HCT116 (cell line): ENCODE data around the gene TRIM4. TPM values are rescaled to one million over a fixed set of nuclear protein-coding genes. Genes with fewer than 3 reads are reported as not detected.

Source experiments
- ATAC-seq: fragments of 200-7000 bp; cut with Tn5 transposase; 2 replicates; pipeline ENCODE4 v1.9.1; 2020; ENCODE audit warnings: mild to moderate bottlenecking, moderate library complexity
- BruUV-seq: library from RNA; stranded (reverse); fragments of 400-500 nt; replicated peaks from 2 replicates; lab custom pipeline; 2021; lab: Mats Ljungman, UMichigan
- CTCF ChIA-PET: fragments of 300-600 bp; sonication (Branson Sonifier 250); formaldehyde crosslinking; loops from one replicate; lab custom pipeline; 2021; ENCODE audit warnings: antibody characterized with exemption; lab: Charles Lee
- POLR2A ChIA-PET: fragments of 300-600, 350-600 bp; sonication (Branson Sonifier 250); formaldehyde crosslinking; loops from one replicate; lab custom pipeline; 2021; ENCODE audit warnings: antibody characterized with exemption; lab: Charles Lee
- RAD21 ChIA-PET, 2 experiments: fragments of 300-600 bp; sonication (Branson Sonifier 250); formaldehyde crosslinking; loops; one replicate each; lab custom pipeline; 2023; ENCODE audit warnings: low total read pairs in 2 of 2; ENCODE audit not compliant: uncharacterized antibody in 2 of 2, unreplicated experiment in 2 of 2, low non-redundant PET in 1 of 2; lab: Charles Lee
- DNase-seq: peaks from one replicate; pipeline ENCODE4 v3.0.0-alpha.2; 2010; ENCODE audit warnings: low read depth, low spot score
- H2AFZ ChIP-seq: fragments of 200-600 bp; shearing (Covaris generic), sonication (generic); 2 replicates; pipeline ENCODE4 v1.6.1; 2017; ENCODE audit warnings: low read depth, mixed run types, mixed read lengths, antibody characterized with exemption, low read length; ENCODE audit not compliant: poor library complexity, severe bottlenecking
- H3K27ac ChIP-seq: 2 replicates; pipeline ENCODE4 v1.5.1; 2012; ENCODE audit warnings: low read depth, low read length
- H3K27me3 ChIP-seq: fragments of 200-600 bp; sonication (generic); 2 replicates; pipeline ENCODE4 v1.6.1; 2016; ENCODE audit warnings: mixed run types, low read length, mixed read lengths; ENCODE audit not compliant: insufficient read depth
- H3K36me3 ChIP-seq, 2 experiments: fragments of 200-500 bp in 1 of 2; fragments of 200-600 bp in 1 of 2; sonication (Bioruptor generic) in 1 of 2; sonication (generic) in 1 of 2; 2 replicates each; pipeline versions ENCODE4 v1.5.1 to v1.6.1; 2014 to 2016; ENCODE audit warnings: low read length in 2 of 2, inconsistent platforms in 1 of 2, mixed read lengths in 1 of 2, mixed run types in 1 of 2; ENCODE audit not compliant: insufficient read depth in 2 of 2, control insufficient read depth in 1 of 2
- H3K4me1 ChIP-seq, 2 experiments: fragments of 200-600 bp in 1 of 2; sonication (generic) in 1 of 2; 2 replicates each; pipeline versions ENCODE4 v1.5.1 to v1.6.1; 2012 to 2017; ENCODE audit warnings: low read length in 2 of 2, inconsistent platforms in 1 of 2, mild to moderate bottlenecking in 1 of 2, mixed read lengths in 1 of 2, mixed run types in 1 of 2, moderate library complexity in 1 of 2; ENCODE audit not compliant: insufficient read depth in 2 of 2, control insufficient read depth in 1 of 2
- H3K4me2 ChIP-seq: fragments of 200-600 bp; sonication (generic); 2 replicates; pipeline ENCODE4 v1.6.1; 2017; ENCODE audit warnings: mixed run types, low read length, mixed read lengths
- H3K4me3 ChIP-seq, 2 experiments: fragments of 200-600 bp in 1 of 2; sonication (generic) in 1 of 2; replicated peaks in 1 of 2; 2 replicates each; pipeline ENCODE4 v1.5.1; 2011 to 2016; ENCODE audit warnings: low read length in 2 of 2, control low read depth in 1 of 2, low read depth in 1 of 2, mild to moderate bottlenecking in 1 of 2, mixed read lengths in 1 of 2, mixed run types in 1 of 2
- H3K79me2 ChIP-seq: fragments of 200-600 bp; sonication (generic); 2 replicates; pipeline ENCODE4 v1.6.1; 2017; ENCODE audit warnings: mild to moderate bottlenecking, mixed run types, low read length, moderate library complexity, mixed read lengths; ENCODE audit not compliant: insufficient read depth
- H3K9ac ChIP-seq: fragments of 200-600 bp; sonication (generic); 2 replicates; pipeline ENCODE4 v1.6.1; 2016; ENCODE audit warnings: low read length, mixed read lengths
- H3K9me2 ChIP-seq: fragments of 200-600 bp; sonication (generic), shearing (Covaris generic); 2 replicates; pipeline ENCODE4 v1.6.1; 2017; ENCODE audit warnings: mixed run types, mild to moderate bottlenecking, moderate library complexity; ENCODE audit not compliant: insufficient read depth
- H3K9me3 ChIP-seq, 2 experiments: fragments of 200-500 bp in 1 of 2; fragments of 200-600 bp in 1 of 2; sonication (Bioruptor generic) in 1 of 2; sonication (generic) in 1 of 2; 2 replicates each; pipeline ENCODE4 v1.6.1; 2014 to 2017; ENCODE audit warnings: low read length in 2 of 2, mixed read lengths in 2 of 2, inconsistent platforms in 1 of 2, low read depth in 1 of 2, mild to moderate bottlenecking in 1 of 2, mixed run types in 1 of 2, moderate library complexity in 1 of 2; ENCODE audit not compliant: control insufficient read depth in 1 of 2, insufficient read depth in 1 of 2
- H4K20me1 ChIP-seq: fragments of 200-600 bp; sonication (generic), shearing (Covaris generic); 2 replicates; pipeline ENCODE4 v1.6.1; 2017; ENCODE audit warnings: mixed run types, mild to moderate bottlenecking, moderate library complexity; ENCODE audit not compliant: insufficient read depth
- CEBPB ChIP-seq: IDR thresholded peaks from 2 replicates; pipeline ENCODE4 v1.6.1; 2012; ENCODE audit warnings: low read depth
- CTCF ChIP-seq, 3 experiments: fragments of 200-600 bp in 1 of 3; sonication (generic) in 1 of 3; IDR thresholded peaks in 2 of 3; conservative IDR thresholded peaks in 1 of 3; 2 replicates each; pipeline ENCODE4 v1.5.1; 2012 to 2017; ENCODE audit warnings: low read depth in 2 of 3, low read length in 2 of 3, antibody characterized with exemption in 1 of 3, borderline replicate concordance in 1 of 3, control low read depth in 1 of 3, mild to moderate bottlenecking in 1 of 3, mixed read lengths in 1 of 3, mixed run types in 1 of 3, moderate library complexity in 1 of 3; ENCODE audit not compliant: insufficient read depth in 1 of 3
- EZH2 ChIP-seq: fragments of 200-600 bp; sonication (generic); IDR thresholded peaks from 2 replicates; pipeline ENCODE4 v1.6.1; 2017; ENCODE audit warnings: antibody characterized with exemption, mixed run types
- FOSL1 ChIP-seq: IDR thresholded peaks from 2 replicates; pipeline ENCODE4 v1.6.1; 2012; ENCODE audit warnings: low read depth
- POLR2A ChIP-seq: IDR thresholded peaks from 2 replicates; pipeline ENCODE4 v1.7.0; 2011; ENCODE audit warnings: borderline replicate concordance; ENCODE audit not compliant: insufficient read depth, insufficient read length; ENCODE audit errors: extremely low read depth
- POLR2AphosphoS5 ChIP-seq: IDR thresholded peaks from 2 replicates; pipeline ENCODE4 v1.6.1; 2011; ENCODE audit warnings: mild to moderate bottlenecking, low read depth, low read length, moderate library complexity
- REST ChIP-seq: IDR thresholded peaks from 2 replicates; pipeline ENCODE4 v1.6.1; 2012; ENCODE audit warnings: low read depth
- ZFX ChIP-seq: fragments of 450-650 bp; IDR thresholded peaks from 2 replicates; pipeline ENCODE4 v1.6.1; 2017
- intact Hi-C: fragments of 100-400 bp; cut with micrococcal nuclease; formaldehyde crosslinking; loops from 2 replicates; pipeline ENCODE4 v1.10.0; 2022
- total RNA-seq: library from RNA; stranded (reverse); gene quantifications from one replicate; pipeline ENCODE4 v1.2.1, GENCODE V29; 2021; ENCODE audit not compliant: unreplicated experiment

The TRIM4 gene
- total RNA-seq, 1 experiment from 2014 or later, result 25.1 TPM

DNA sequence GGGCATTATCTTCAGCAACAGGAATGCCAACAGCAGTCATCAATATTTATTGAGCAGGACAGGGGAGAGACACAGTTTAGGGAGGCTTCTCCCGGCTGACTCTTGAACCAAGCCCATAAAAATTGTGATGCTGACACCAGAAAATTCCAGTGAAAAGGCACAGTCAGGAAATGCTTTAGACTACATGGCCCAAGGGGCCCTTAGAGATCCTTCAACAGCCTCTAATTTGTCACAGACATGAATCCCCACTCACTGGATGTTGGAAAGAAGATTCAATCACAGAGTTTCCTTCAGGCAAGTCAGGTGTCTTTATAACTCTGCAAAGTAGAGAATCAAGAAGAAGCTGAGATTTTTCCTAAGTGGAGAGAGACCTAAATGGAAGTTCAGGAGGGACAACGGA, 8.9 kb upstream of the TRIM4 start:
- Histone ChIP-seq H3K79me2 (no peaks in the 10 kb centered on the region), H3K36me3 (no peaks in the 10 kb centered on the region), H4K20me1 (no peaks in the 10 kb centered on the region), H3K9me3 (no peaks in the 10 kb centered on the region), H3K4me3 (no peak overlapping the region), H3K9ac (no peak overlapping the region), H3K4me2 (no peak overlapping the region), H3K27me3 (peaks cover 20% of the 10 kb centered on the region; the same call in 1 of the 2 replicates), H3K4me1 (peaks cover 7 to 14% of the 10 kb centered on the region in 2 experiments; a peak in 3 of 4 replicates), H3K27ac (no peak overlapping the region), H2AFZ (no peak overlapping the region), H3K9me2 (no peaks in the 10 kb centered on the region)
- DNase-seq (no peak), ATAC-seq (no peak)
- BruUV-seq, result no TSS peak
- TF ChIP-seq POLR2AphosphoS5, result no peak
- TF ChIP-seq CEBPB, result no peak
- TF ChIP-seq EZH2, result no peak
- TF ChIP-seq ZFX, result no peak
- no peak for TF ChIP-seq REST
- TF ChIP-seq FOSL1, result no peak
- no peak for TF ChIP-seq POLR2A
- TF ChIP-seq CTCF (IDR thresholded peaks at IDR 0.05 in 2 of 3, conservative IDR thresholded peaks at IDR 0.05 in 1 of 3; ENCODE audit: borderline replicate concordance in 1 of 3, insufficient read depth in 1 of 3, low read depth in 2 of 3, low read length in 2 of 3), result no peak
- ChIA-PET POLR2A (interaction anchor here (1.7 kb wide), 1 partner anchor 9 kb away, joined by 16 read pairs; the partner anchor contains the start of gene TRIM4), RAD21 (no interaction called here), CTCF (interaction anchor here (1.6 kb wide), 1 partner anchor 9 kb away, joined by 17 read pairs; the partner anchor contains the start of gene TRIM4)
- intact Hi-C loops, result no loop called here
